PC-3 (cell line): ENCODE measurements around the gene RIPOR2.

Experiments
- EZH2 ChIP-seq: fragments of 300-600 bp; sonication (generic); IDR thresholded peaks from one replicate; pipeline ENCODE4 v1.6.1; 2017; ENCODE audit warnings: antibody characterized with exemption, mild to moderate bottlenecking, low read length; ENCODE audit not compliant: unreplicated experiment
- TF ChIP-seq, protein P1 (sequence below): fragments of 300-600 bp; sonication (generic); conservative IDR thresholded peaks from 2 replicates; pipeline ENCODE4 v1.5.1; 2017; ENCODE audit warnings: antibody characterized with exemption, low read depth, mild to moderate bottlenecking, low read length

DNA sequence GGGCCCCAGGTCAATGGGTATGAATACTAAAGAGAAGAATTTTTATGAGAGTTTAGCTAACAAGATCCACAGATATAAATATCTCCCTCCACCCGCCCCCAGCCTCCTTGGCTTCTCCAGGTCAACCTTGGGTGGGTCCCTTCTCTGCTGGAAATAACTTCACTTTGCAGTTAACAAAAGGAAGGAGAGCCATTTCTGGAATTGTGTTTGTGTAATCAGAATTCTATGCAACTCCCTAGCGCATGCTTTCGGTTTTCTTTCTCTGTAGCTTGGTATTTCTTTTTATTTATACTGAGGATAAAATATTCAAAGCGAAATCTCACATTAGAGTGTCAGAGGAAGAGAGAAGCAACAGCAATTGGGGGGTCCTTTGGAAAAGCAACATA lies 27.1 kb downstream of the RIPOR2 start:
- TF ChIP-seq, protein P1, sequence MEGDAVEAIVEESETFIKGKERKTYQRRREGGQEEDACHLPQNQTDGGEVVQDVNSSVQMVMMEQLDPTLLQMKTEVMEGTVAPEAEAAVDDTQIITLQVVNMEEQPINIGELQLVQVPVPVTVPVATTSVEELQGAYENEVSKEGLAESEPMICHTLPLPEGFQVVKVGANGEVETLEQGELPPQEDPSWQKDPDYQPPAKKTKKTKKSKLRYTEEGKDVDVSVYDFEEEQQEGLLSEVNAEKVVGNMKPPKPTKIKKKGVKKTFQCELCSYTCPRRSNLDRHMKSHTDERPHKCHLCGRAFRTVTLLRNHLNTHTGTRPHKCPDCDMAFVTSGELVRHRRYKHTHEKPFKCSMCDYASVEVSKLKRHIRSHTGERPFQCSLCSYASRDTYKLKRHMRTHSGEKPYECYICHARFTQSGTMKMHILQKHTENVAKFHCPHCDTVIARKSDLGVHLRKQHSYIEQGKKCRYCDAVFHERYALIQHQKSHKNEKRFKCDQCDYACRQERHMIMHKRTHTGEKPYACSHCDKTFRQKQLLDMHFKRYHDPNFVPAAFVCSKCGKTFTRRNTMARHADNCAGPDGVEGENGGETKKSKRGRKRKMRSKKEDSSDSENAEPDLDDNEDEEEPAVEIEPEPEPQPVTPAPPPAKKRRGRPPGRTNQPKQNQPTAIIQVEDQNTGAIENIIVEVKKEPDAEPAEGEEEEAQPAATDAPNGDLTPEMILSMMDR, result no peak
- TF ChIP-seq EZH2, result no peak
